HG03060 (cell line): Measurements from ENCODE around the gene TMEM185B.
"Not testable (repeated sequence)": the region's sequence is repeated elsewhere in the genome, so short reads cannot be mapped to it uniquely, and the experiment has no call there.

ENCODE experiments used
- ATAC-seq: cut with Tn5 transposase; IDR thresholded peaks from one replicate; pipeline ENCODE4 v1.9.1; 2021; ENCODE audit warnings: low read depth, moderate number of reproducible peaks; ENCODE audit not compliant: unreplicated experiment

Gene TMEM185B

DNA sequence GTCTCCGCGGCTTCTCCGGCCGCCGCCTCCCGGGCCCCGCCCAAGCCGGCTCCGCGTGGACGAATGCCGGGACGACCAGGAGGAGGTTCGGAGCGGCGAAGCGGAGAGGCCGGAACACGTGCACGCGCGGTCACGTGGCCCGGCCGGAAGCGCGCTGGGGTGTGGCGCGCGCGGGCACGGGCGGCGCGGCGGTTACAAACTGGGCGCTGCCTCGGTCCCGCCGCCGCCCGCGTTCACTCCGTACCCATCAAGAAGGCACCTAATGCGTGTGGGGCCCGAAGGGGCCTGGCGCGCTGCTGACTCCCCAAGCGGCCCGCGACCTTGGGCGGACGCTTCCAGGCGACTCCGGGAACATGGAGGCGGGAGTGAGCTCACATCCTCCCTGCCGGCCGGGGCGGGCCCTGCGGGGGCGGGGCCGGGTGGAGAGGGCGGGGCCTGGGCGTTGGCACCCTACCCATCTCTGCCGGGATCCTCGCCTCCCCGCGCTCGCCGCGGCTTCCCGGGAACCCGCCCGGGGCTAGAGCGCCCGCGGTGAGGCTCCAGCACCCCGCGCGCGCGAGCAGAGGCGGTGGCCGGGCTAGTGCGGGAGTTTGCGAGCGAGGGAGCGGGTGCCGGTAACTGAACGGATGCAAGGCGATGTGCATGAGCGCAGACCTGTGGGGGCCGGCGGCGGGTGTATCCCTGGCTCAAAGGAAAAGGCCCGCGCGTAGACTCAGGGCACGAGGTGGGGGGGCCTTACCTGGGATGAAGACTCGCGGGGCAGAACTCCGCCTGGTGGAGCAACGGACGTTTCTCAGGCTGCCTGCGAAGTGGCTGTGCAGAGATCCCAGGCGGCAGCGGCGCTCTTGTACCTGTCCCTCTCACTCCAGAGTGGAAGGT is at the start of gene TMEM185B:
TSS of gene TMEM185B (minus strand) at position 367 of the 879 bp plus-strand sequence. CDS start 424 bp downstream, outside the sequence.
- peak; percentile 55 for ATAC-seq

DNA sequence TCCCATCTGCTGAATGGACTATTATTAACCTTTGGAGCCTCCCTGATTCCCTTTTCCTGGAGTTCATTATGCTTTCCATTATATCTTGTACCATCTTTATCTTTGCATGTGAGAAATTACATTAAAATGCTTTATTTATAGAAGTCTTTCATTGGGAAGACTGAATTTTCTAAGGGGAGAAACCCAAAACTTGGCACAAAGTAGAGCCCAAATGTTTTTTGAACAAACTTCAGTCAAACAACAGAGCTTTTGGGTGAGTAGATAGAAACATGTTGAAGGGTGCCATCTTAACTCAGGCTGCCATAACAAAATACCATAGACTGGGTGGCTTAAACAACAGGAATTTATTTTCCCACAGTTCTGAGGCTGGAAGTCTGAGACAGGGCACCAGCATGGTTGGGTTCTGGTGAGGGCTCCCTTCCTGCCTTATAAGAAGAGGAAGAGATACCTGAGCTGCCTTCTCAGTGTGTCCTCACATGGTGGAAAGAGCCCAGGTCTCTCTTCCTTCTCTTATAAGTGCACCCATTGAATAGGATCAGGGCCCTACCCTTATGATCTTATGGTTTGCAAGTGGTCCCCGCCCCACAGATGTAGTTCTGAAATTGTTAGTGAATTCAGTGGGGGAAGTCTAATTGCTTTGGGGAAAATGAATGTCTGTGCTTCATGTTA is 48.6 kb upstream of the TMEM185B start:
- ATAC-seq: no peak

DNA sequence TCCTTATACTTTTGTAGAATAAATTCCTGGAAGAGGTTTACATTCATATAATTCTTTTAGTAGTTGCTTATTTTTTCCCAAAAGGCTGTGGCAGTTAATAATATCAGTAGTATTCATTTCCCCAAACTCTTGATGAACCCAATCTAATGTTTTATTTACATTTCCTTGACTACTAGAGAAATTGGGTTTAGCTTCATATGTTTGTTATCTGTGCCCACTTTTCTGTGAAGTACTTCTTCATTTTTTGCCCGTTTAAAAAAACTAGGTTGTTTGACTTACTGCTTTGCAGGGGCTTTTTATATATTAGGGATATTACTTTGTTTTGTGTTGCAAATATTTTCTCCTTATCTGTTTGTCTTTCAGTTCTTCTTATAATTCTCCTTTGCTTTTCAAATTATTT is 46.6 kb upstream of the TMEM185B start:
- no peak for ATAC-seq

DNA sequence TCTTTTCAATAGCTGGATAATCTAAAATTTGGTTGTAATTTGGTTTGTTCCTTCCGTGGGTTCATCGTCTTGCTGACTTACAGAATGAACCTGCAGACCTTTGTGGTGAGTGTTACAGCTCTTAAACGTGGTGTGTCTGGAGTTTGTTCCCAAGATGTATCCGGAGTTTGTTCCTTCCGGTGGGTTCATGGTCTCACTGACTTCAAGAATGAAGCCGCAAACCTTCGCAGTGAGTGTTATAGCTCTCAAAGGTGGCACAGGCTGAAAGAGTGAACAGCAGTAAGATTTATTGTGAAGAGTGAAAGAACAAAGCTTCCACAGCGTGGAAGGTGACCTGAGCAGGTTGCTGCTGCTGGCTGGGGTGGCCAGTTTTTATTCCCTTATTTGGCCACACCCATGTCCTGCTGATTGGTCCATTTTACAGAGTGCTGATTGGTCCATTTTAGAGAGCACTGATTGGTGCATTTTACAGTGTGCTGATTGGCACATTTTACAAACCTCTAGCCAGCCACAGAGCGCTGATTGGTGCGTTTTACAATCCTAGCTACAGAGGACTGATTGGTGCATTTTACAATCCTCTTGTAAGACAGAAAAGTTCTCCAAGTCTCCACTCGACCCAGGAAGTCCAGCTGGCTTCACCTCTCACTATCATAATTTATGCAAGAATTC is 46.0 kb upstream of the TMEM185B start:
- no peak for ATAC-seq

DNA sequence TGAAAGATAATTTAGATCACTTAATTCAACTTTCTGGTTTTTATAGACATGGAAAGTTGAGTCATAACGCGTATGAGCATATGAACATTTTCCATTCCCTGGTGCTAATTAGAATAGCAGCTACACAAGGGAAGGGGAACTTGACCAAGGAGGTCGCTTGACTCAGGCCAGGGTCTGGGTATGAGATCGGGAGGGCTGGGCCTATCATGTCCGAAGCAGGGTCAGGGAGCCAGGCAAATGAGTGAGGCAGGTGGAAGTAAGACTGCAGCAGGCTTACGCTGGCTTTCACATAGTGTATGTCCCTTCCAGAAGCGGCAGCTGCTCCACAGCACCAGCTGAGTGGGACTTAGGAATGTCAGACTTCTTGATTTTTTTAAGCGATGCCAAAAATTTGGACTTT is 44.1 kb upstream of the TMEM185B start:
- no peak for ATAC-seq

DNA sequence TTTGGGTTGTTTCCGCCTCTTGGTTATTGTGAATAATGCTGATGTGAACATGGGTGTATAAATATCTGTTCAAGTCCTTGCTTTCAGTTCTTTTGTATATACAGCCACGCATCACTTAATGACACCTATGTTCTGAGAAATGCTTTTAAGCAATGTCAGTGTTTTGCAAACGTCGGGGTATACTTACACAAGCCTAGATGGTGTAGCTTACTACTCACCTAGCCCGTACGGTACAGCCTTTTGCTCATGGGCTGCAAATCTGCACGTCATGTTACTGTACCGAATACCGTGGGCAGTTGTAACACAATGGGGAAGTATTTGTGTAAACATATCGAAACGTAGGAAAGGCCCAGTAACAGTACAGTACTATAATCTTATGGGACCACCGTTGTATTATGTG is 41.8 kb upstream of the TMEM185B start:
- no peak for ATAC-seq

DNA sequence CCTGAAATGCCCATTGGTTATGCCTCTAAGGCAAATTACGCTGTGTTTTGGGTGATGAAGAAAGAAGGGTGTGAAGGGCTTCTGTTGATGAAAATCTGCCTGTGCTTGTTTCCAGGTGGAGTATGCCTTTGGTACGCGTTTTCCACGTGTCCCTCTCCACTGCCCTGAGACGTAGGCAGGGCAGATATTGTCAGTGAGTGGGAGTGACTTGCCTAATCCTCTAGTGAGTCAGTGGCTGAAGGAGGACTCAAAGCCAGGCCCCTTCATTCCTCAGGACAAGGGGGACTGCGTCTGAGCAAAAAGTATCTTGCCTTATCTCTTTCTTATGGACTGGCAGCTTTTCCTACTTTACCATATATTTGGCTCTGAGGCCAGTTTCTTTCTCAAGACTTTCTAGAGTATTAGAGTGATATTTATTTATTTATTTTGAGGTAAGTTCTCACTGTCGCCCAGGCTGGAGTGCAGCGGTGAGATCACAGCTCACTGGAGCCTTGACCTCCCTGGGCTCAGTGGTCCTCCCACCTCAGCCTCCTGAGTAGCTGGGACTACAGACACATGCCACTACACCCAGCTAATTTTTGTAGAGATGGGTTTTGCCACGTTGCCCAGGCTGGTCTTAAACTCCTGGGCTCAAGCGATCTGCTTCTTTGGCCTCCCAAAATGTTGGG is 39.7 kb upstream of the TMEM185B start:
- ATAC-seq: no peak

DNA sequence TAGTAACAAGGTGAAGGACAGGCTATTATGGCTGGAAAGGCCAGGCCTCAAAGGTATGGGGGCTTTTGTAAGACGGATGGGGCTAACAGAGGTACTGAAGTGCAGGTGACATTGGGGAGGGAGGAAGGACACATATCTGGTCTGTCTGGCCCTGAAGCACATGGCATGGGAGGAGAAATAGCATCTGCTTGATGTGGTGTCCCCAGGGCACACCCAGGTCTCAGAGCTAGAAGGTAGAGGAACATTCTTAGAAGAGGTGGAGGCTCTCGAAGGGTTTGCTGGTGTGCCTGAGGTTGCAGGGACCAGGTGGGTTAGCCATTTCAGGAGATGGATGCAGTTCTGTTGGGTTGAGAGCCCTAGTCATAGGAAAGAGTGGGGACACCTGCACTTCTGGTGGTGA is 39.0 kb upstream of the TMEM185B start:
- ATAC-seq: no peak

DNA sequence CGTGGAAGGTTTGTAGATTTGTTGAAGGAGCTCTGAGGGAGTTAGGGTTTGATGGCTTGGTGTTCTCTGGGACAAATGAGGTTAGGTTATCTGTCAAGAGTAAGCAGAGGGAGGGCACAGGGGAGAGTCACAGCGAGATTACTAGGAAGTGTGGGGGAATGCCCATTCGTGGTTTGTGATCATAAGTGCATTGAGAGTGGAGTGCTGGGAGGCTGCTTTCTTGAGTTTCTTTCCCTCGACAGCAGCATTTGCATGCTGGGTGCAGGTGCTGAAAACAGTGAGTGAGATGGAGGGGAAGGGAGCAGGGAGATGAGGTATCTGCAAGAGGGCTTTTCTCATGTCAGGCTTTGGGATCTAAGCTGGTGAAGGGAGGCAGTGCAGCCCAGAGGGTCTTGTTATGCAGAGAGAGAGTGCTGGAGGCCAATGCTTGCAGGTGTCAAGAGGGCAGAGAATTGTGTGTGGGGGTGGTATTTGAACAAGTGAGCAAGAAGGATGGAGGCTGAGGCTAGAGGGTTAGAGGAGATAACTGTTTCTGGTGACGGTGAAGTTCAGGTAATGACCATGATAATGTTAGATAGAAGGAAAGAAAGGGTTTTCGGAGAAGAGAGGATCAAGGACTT is 38.3 kb upstream of the TMEM185B start:
- ATAC-seq: peak; percentile 41

DNA sequence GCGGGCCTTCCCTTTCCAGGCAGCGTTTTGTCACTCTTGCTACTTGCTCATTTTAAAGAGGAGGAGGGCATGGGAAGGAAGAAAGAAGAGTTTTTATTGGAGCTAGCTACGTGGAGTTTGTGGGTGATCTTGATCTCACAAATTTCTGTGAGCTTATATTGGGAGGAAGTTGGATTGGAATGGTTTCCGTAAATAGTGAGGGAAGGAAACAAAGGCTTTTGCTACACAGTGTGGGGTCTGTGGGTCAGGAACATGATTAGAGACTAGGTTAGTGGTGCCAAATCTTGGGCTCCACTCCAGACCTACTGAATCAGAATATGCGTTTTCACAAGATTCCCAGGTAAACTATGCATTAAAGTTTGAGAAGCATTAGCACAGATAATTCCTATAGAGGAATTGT is 37.5 kb upstream of the TMEM185B start:
- ATAC-seq: no peak

DNA sequence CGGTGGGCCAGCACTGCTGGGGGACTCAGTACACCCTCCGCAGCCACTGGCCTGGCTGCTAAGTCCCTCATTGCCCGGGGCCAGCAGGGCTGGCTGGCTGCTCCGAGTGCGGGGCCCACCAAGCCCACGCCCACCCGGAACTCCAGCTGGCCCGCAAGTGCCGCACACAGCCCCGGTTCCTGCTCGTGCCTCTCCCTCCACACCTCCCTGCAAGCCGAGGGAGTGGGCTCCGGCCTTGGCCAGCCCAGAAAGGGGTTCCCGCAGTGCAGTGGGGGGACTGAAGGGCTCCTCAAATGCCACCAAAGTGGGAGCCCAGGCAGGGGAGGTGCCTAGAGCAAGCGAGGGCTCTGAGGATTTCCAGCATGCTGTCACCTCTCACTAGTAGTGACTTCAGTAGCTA is 36.7 kb upstream of the TMEM185B start:
- not testable (repeated sequence) for ATAC-seq

DNA sequence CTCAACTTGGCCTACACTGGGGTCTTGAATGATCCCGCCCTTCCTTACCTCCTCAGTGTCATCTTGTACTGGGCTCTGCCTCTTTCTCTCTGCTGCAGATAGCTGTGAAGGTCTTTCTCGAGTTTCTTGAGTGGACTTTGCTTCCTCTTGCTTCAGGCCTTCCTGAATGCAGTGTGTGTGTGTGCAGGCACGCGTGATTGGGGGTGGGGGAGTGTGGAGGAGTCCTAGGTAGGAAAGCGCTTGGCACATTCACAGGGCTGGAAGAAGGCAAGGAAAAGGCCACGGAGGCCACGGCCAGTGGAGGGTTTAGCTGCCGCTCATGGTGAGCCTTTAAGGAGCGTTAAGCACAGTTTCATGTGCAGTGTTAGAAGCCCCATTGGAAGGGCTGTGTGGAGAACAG is 35.0 kb upstream of the TMEM185B start:
- ATAC-seq: no peak

DNA sequence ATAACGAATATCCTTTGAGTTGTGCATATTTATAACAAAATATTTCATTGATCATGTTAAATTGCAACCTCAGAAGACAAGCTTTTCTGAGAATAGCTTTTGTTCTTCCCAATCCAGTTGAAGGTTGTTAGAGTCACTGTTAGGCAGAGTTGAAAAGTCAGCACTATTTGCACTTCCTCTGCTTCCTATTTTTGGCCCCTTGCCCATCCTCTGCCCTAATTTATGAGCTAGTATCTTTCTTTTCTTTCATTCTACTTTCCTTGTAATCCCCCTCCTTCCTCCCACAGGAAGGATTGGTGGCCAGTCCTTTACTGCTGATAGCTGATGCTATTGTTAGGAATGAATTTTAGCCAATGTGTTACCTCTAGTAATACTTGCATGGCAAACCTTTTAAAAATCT is 34.3 kb upstream of the TMEM185B start:
- ATAC-seq: no peak

DNA sequence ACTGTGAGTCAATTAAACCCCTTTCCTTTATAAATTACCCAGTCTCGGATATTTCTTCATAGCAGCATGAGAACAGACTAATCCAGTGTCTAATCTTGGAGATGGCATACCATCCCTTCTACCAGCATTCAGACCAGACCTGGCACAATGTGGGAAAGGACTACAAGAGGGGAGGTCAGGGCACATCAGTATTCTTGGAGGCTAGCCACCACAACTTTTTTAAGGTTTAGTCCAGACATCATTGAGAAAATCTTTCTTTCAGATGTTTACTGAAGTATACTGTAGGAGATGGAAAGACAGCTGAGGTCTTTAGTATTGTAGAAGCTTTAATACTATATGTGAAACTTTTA is 33.4 kb upstream of the TMEM185B start:
- ATAC-seq: no peak

DNA sequence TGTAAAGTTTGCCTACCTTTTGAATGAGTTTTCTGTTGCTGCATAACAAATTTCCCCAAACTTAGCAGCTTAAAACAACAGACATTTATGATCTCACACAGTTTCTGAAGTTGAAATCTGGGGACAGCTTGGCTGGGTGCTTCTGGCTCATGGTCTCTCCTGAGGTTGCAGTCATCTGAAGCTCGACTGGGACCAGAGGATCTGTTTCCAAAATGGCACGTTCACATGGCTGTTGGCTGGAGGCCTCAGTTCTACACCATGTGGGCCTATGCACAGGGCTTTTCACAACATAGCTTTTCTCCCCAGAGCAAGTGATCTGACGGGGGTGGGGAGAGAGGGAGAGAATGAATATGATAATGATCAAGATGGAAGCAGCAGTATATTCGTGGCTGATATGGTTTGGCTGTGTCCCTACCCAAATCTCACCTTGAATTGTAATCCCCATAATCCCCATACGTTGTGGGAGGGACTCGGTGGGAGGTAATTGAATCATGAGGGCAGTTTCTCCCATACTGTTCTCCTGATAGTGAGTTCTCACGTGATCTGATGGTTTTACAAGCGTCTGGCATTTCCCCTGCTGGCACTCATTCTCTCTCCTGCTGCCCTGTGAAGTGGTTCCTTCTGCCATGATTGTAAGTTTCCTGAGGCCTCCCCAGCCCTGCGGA is 32.9 kb upstream of the TMEM185B start:
- no peak for ATAC-seq

DNA sequence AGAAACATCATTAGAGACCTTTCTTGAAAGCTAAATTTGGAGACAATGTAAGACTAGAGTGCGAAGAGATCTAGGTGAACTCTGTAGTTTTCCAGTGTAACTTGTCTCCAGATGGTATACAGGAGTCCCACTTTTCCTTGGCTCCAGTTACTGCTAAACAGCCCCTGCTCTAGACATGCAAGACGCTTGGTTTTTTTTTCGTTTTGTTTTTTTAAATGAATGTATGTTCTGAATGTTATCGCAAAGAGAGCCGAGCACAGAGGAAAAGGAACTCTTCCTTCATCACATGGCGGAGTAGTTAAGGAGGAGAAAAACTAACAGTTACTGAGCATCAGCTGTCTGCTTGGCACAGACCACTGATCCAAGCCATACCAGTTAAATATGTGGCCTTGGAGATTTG is 31.9 kb upstream of the TMEM185B start:
- no peak for ATAC-seq

DNA sequence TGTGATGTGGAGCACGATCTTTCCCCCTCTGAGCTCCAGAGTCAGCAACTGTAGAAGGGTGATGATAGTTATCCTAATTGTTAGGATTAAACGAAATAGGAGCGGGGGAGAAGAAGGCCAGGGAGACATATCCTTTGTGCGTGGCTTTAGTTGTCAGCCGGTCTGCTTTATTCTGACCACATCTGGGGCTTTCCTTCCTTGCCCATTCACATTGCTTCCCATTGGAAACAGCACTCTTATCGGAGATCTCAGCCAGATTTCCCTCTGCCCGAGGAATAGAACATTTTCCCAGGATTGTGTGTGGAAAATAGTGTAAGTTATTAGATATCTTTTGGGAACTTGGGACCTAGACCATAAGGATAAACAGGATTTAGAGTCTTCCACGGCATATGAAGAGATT is 31.0 kb upstream of the TMEM185B start:
- ATAC-seq: no peak

DNA sequence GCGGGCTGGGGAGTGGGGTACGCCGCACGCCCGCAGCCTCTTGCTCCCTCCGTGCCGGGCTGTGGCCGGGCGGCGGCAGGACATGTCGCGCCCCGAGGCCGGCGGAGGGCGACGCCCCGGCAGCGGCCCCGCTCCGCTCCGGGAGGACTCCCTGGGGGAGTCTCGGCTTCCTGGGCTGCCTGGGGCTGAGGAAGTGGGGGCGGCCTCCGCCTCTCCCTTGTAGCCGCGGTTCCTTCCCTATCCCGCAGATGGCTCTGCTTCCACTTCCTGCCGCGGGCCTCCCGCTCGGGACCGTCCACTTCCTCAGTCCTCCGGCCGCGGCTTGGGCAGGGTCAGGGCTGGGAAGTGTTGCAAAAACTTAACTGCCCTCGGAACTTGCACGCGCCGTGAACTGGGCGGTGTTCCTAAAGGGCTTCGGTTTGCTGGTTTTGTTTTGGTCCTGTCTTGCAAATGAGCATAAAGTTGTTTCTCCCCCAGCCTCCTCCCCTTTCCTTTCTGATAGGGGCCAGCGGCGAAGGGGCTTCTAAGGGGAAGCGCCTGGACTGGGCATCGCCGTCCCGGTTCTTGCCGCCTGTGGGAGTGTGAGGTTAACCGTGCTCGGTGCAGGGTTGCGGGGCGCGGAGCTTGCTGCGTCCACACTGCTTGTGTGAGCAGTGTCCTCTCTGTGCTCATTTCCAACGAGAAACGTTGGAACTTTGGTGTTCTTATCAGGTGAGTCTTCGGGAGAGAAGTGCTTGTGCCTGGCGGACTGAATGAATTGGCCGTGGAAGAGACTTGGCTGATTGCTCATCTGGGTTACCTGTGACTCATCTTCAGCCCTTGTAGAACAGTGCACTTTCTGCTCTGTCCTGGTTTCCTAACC is 30.1 kb upstream of the TMEM185B start:
- ATAC-seq: peak; percentile 3
